Naive thymus-derived CD4-positive, alpha-beta T cell (primary cell): ENCODE measurements around the gene APBA1. TPM values are rescaled to one million over a fixed set of nuclear protein-coding genes. Genes with fewer than 3 reads are reported as not detected.

ENCODE experiments used
- ATAC-seq: fragments of 150-1000 bp; cut with Tn5 transposase; 2 replicates; pipeline ENCODE4 v1.10.0; 2021; ENCODE audit warnings: mild to moderate bottlenecking, moderate library complexity
- CTCF ChIA-PET: fragments of 350-600 bp; sonication (Branson Sonifier 250); formaldehyde crosslinking; loops from one replicate; lab custom pipeline; 2021; ENCODE audit warnings: antibody characterized with exemption; lab: Charles Lee
- POLR2A ChIA-PET: fragments of 350-600 bp; sonication (Branson Sonifier 250); formaldehyde crosslinking; loops from one replicate; lab custom pipeline; 2021; ENCODE audit warnings: antibody characterized with exemption, inconsistent platforms; lab: Charles Lee
- DNase-seq, 9 donors: peaks; one replicate each; pipeline versions ENCODE4 v3.0.0 to v3.0.0-alpha.2; 2020 to 2022; ENCODE audit warnings: mixed read lengths in 1 of 9
- H3K27ac ChIP-seq: one replicate; pipeline ENCODE4 v1.7.0; 2013; ENCODE audit warnings: mild to moderate bottlenecking, low read depth, low read length, moderate library complexity
- H3K27me3 ChIP-seq, 2 donors: one replicate each; pipeline ENCODE4 v1.7.0; 2013; ENCODE audit warnings: low read length in 2 of 2, mild to moderate bottlenecking in 2 of 2, moderate library complexity in 2 of 2; ENCODE audit not compliant: control insufficient read depth in 2 of 2, insufficient read depth in 2 of 2
- H3K36me3 ChIP-seq, 3 experiments: 1 replicate in 2 of 3; 2 replicates in 1 of 3; pipeline ENCODE4 v1.7.0; 2013; ENCODE audit warnings: low read length in 3 of 3, mild to moderate bottlenecking in 3 of 3, moderate library complexity in 1 of 3; ENCODE audit not compliant: insufficient read depth in 3 of 3, control insufficient read depth in 2 of 3
- H3K4me1 ChIP-seq, 2 donors: one replicate each; pipeline ENCODE4 v1.7.0; 2013; ENCODE audit warnings: low read length in 2 of 2, mild to moderate bottlenecking in 2 of 2, moderate library complexity in 1 of 2; ENCODE audit not compliant: control insufficient read depth in 2 of 2, insufficient read depth in 2 of 2
- H3K4me3 ChIP-seq: 2 replicates; pipeline ENCODE4 v1.7.0; 2013; ENCODE audit warnings: mild to moderate bottlenecking, low read length
- H3K9me3 ChIP-seq, 3 experiments: 1 replicate in 2 of 3; 2 replicates in 1 of 3; pipeline ENCODE4 v1.7.0; 2013; ENCODE audit warnings: low read length in 3 of 3; ENCODE audit not compliant: control insufficient read depth in 2 of 3
- H3K27ac Mint-ChIP-seq, 9 donors: one replicate each; pipeline ENCODE4 v1.8.0; 2020 to 2022; ENCODE audit warnings: mixed read lengths in 9 of 9, mild to moderate bottlenecking in 8 of 9, moderate library complexity in 5 of 9, inconsistent platforms in 2 of 9
- H3K27me3 Mint-ChIP-seq, 5 donors: one replicate each; pipeline ENCODE4 v1.8.0; 2021 to 2022; ENCODE audit warnings: mixed read lengths in 5 of 5, mild to moderate bottlenecking in 1 of 5
- H3K36me3 Mint-ChIP-seq, 5 donors: one replicate each; pipeline ENCODE4 v1.8.0; 2020 to 2022; ENCODE audit warnings: mixed read lengths in 5 of 5, mild to moderate bottlenecking in 3 of 5, inconsistent platforms in 1 of 5
- H3K4me1 Mint-ChIP-seq, 7 donors: one replicate each; pipeline ENCODE4 v1.8.0; 2020 to 2022; ENCODE audit warnings: mixed read lengths in 7 of 7, mild to moderate bottlenecking in 3 of 7, inconsistent platforms in 1 of 7
- H3K4me3 Mint-ChIP-seq, 10 donors: one replicate each; pipeline ENCODE4 v1.8.0; 2020 to 2022; ENCODE audit warnings: mild to moderate bottlenecking in 10 of 10, mixed read lengths in 10 of 10, moderate library complexity in 6 of 10, inconsistent platforms in 2 of 10
- H3K9me3 Mint-ChIP-seq, 11 donors: one replicate each; pipeline ENCODE4 v1.8.0; 2020 to 2022; ENCODE audit warnings: mixed read lengths in 11 of 11, mild to moderate bottlenecking in 4 of 11, inconsistent platforms in 1 of 11, moderate library complexity in 1 of 11
- intact Hi-C, 2 donors: fragments of 100-400 bp; cut with micrococcal nuclease; formaldehyde crosslinking; loops; one replicate each; pipeline ENCODE4 v1.15.1; 2023
- polyA plus RNA-seq, 2 donors: library from polyadenylated mRNA; unstranded; fragments of 300-500 nt; fragmentation: Illumina TruSeq; gene quantifications; one replicate each; pipeline ENCODE4 v1.2.3, GENCODE V29; 2021
- total RNA-seq, 6 experiments: library from RNA in 5 of 6; stranded (reverse) in 5 of 6; gene quantifications; 1 replicate in 5 of 6; 2 replicates in 1 of 6; pipeline ENCODE4 v1.2.3 and lab custom pipeline; 2021 to 2026

APBA1 gene
- total and polyA plus RNA-seq, 7 experiments from 2014 or later, result 0.06 to 4.5 (median 1.4) TPM; not detected in 1

- ATAC-seq (no peak), DNase-seq (no peak)
- no peak overlapping the region for H3K4me3 Mint-ChIP-seq
- peaks cover 0 to 11% (median under 1%) of the 10 kb centered on the region in 11 donors for H3K9me3 Mint-ChIP-seq
- no peak overlapping the region for H3K27ac Mint-ChIP-seq
- no peaks in the 10 kb centered on the region for H3K4me1 Mint-ChIP-seq
- H3K4me3 ChIP-seq, result no peak overlapping the region
- no peaks in the 10 kb centered on the region for H3K4me1 ChIP-seq
- no peaks in the 10 kb centered on the region for H3K36me3 ChIP-seq
- no peaks in the 10 kb centered on the region for H3K9me3 ChIP-seq
- peaks cover 0 to 6% (median 0%) of the 10 kb centered on the region in 5 donors for H3K36me3 Mint-ChIP-seq
- peaks cover 0 to 3% (median 0%) of the 10 kb centered on the region in 5 donors for H3K27me3 Mint-ChIP-seq
- CTCF ChIA-PET, result interaction anchor here (0.7 kb wide), 1 partner anchor 14 kb away, joined by 3 read pairs; no protein-coding TSS in a partner anchor
- no peak overlapping the region for H3K27ac ChIP-seq
- POLR2A ChIA-PET, result no interaction called here
- H3K27me3 ChIP-seq, result no peaks in the 10 kb centered on the region
- intact Hi-C loops, result no loop called here
These were observed 188.2 kb downstream of the APBA1 start for GRCh38 chr9:69483886-69484422.

DNA sequence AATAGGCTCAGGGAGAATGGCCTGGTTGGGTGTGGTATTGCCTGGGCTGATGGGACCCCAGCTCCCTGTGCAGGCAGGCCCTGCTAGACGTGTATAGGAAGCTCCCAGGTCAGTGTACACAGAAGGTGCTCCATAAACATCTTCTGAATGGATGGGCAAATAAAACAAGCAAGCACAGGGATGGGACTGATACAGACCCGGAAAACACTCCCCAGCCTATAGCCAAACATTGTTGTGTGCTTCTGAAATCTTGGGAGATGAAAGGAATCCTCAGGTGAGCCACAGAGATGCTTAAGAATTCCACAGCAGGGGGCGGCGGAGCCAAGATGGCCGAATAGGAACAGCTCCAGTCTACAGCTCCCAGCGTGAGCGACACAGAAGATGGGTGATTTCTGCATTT, 195.4 kb downstream of the APBA1 start:
- no peak overlapping the region for H3K27ac ChIP-seq
- no peaks in the 10 kb centered on the region for H3K36me3 ChIP-seq
- ChIA-PET POLR2A (no interaction called here), CTCF (no interaction called here)
- peaks cover 0 to 17% (median 5%) of the 10 kb centered on the region in 5 donors for H3K27me3 Mint-ChIP-seq
- H3K36me3 Mint-ChIP-seq, result no peaks in the 10 kb centered on the region
- no peak overlapping the region for H3K4me3 ChIP-seq
- H3K27ac Mint-ChIP-seq, result peak overlapping the region in 3 of 9 donors; percentile 17 to 78 (median 29)
- DNase-seq (no peak), ATAC-seq (no peak)
- peaks cover 4 to 19% of the 10 kb centered on the region in 2 donors for H3K4me1 ChIP-seq
- H3K4me1 Mint-ChIP-seq, result peaks cover 15 to 29% (median 27%) of the 10 kb centered on the region in 7 donors
- no peaks in the 10 kb centered on the region for H3K27me3 ChIP-seq
- peaks cover 0 to 3% (median 0%) of the 10 kb centered on the region in 11 donors for H3K9me3 Mint-ChIP-seq
- H3K4me3 Mint-ChIP-seq, result peak overlapping the region in 2 of 10 donors; percentile 12 to 52
- intact Hi-C loops, result no loop called here
- H3K9me3 ChIP-seq, result no peaks in the 10 kb centered on the region

- no peaks in the 10 kb centered on the region for H3K36me3 ChIP-seq
- ATAC-seq, result peak; percentile 72
- H3K4me1 ChIP-seq, result peaks cover 4 to 19% of the 10 kb centered on the region in 2 donors
- CTCF ChIA-PET, result no interaction called here
- POLR2A ChIA-PET, result no interaction called here
- H3K27ac Mint-ChIP-seq, result peak overlapping the region in 4 of 9 donors; percentile 12 to 78 (median 56)
- peaks cover 15 to 29% (median 27%) of the 10 kb centered on the region in 7 donors for H3K4me1 Mint-ChIP-seq
- H3K27me3 ChIP-seq, result no peaks in the 10 kb centered on the region
- peaks cover 0 to 17% (median 5%) of the 10 kb centered on the region in 5 donors for H3K27me3 Mint-ChIP-seq
- H3K4me3 Mint-ChIP-seq, result peak overlapping the region in 7 of 10 donors; percentile 0 to 70 (median 52)
- no peaks in the 10 kb centered on the region for H3K36me3 Mint-ChIP-seq
- peaks cover 0 to 3% (median 0%) of the 10 kb centered on the region in 11 donors for H3K9me3 Mint-ChIP-seq
- H3K4me3 ChIP-seq, result no peak overlapping the region
- intact Hi-C loops, result no loop called here
- peak in 5 of 9 donors; percentile 4 to 51 (median 27) for DNase-seq
- H3K9me3 ChIP-seq, result no peaks in the 10 kb centered on the region
- H3K27ac ChIP-seq, result no peak overlapping the region
These were observed 196.2 kb downstream of the APBA1 start for GRCh38 chr9:69476016-69476415.

DNA sequence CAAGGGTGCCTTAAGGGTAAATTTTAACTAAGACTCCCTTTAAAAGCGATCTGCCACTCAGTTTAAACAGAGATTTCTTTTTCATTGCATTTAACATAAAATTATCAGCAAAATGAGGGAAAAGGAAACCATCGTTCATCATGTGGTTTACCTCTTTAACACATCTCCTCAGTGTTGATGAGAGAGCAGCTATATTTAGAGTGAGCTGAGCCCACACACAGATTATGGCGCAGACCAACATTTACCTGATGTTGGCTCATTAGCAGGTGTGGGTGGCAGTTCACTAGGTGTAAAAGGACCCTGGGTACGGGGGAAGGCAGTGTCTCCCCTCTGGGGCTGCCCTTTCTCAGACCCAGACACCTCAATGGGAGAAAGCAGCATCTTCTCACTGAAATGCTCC, 197.3 kb downstream of the APBA1 start:
- ATAC-seq (peak; percentile 66), DNase-seq (peak in 2 of 9 donors; percentile 4 to 16)
- Histone ChIP-seq H3K27ac (no peak overlapping the region), H3K4me3 (no peak overlapping the region), H3K36me3 (no peaks in the 10 kb centered on the region), H3K4me1 (peaks cover 4 to 19% of the 10 kb centered on the region in 2 donors), H3K27me3 (no peaks in the 10 kb centered on the region), H3K9me3 (no peaks in the 10 kb centered on the region)
- intact Hi-C loops, result no loop called here
- peaks cover 0 to 3% (median 0%) of the 10 kb centered on the region in 11 donors for H3K9me3 Mint-ChIP-seq
- H3K27me3 Mint-ChIP-seq, result peaks cover 0 to 17% (median 5%) of the 10 kb centered on the region in 5 donors
- ChIA-PET POLR2A (no interaction called here), CTCF (no interaction called here)
- no peaks in the 10 kb centered on the region for H3K36me3 Mint-ChIP-seq
- peak overlapping the region in 3 of 9 donors; percentile 33 to 80 (median 64) for H3K27ac Mint-ChIP-seq
- H3K4me1 Mint-ChIP-seq, result peaks cover 15 to 29% (median 27%) of the 10 kb centered on the region in 7 donors
- H3K4me3 Mint-ChIP-seq, result peak overlapping the region in 7 of 10 donors; percentile 21 to 70 (median 58)

GRCh38 chr9:69472101-69472620, 200.0 kb downstream of the APBA1 start:
- H3K4me1 Mint-ChIP-seq, result peaks cover 17 to 29% (median 27%) of the 10 kb centered on the region in 7 donors
- H3K27ac Mint-ChIP-seq, result peak overlapping the region in 1 of 9 donors; percentile 5
- ChIA-PET POLR2A (no interaction called here), CTCF (no interaction called here)
- Histone ChIP-seq H3K27ac (no peak overlapping the region), H3K27me3 (no peaks in the 10 kb centered on the region), H3K9me3 (no peaks in the 10 kb centered on the region), H3K4me3 (no peak overlapping the region), H3K4me1 (peaks cover 4 to 19% of the 10 kb centered on the region in 2 donors), H3K36me3 (no peaks in the 10 kb centered on the region)
- H3K9me3 Mint-ChIP-seq, result peaks cover 0 to 5% (median 0%) of the 10 kb centered on the region in 11 donors
- peaks cover 0 to 4% (median 0%) of the 10 kb centered on the region in 5 donors for H3K36me3 Mint-ChIP-seq
- H3K4me3 Mint-ChIP-seq, result no peak overlapping the region
- DNase-seq, result no peak
- ATAC-seq, result no peak
- H3K27me3 Mint-ChIP-seq, result peaks cover 0 to 17% (median 5%) of the 10 kb centered on the region in 5 donors
- intact Hi-C loops, result no loop called here

DNA sequence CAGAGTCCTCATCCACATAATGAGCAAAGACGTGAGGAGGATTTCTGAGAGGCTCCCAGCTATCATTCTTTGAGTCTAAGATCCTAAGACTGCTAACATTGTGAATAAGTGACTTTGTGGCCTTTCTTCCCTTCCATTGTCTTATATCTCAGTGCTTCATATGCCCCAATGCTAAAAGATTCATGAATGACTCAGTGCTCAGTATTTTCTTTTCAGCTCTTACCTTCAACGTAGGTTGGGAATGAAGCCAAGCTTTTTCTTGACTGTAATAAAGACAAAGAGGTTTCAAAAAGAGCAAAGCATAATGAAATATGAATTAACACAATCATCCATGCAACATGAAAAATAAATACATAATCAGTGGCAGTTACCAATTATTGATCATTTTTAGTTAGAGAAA, 200.7 kb downstream of the APBA1 start:
- Histone ChIP-seq H3K4me3 (no peak overlapping the region), H3K27me3 (no peaks in the 10 kb centered on the region), H3K4me1 (peaks cover 4 to 16% of the 10 kb centered on the region in 2 donors), H3K27ac (no peak overlapping the region), H3K9me3 (no peaks in the 10 kb centered on the region), H3K36me3 (no peaks in the 10 kb centered on the region)
- intact Hi-C loops, result no loop called here
- H3K27ac Mint-ChIP-seq, result no peak overlapping the region
- peaks cover 0 to 9% (median 0%) of the 10 kb centered on the region in 5 donors for H3K36me3 Mint-ChIP-seq
- ATAC-seq (no peak), DNase-seq (no peak)
- H3K27me3 Mint-ChIP-seq, result peaks cover 0 to 17% (median 5%) of the 10 kb centered on the region in 5 donors
- no peak overlapping the region for H3K4me3 Mint-ChIP-seq
- CTCF ChIA-PET, result no interaction called here
- H3K9me3 Mint-ChIP-seq, result peaks cover 0 to 4% (median 0%) of the 10 kb centered on the region in 11 donors
- H3K4me1 Mint-ChIP-seq, result peaks cover 11 to 25% (median 22%) of the 10 kb centered on the region in 7 donors
- POLR2A ChIA-PET, result no interaction called here
